Activated T-helper 2 cell treated with anti-CD3 and anti-CD28 coated beads, Interferon-gamma antibody, Interleukin-2, Interleukin-4, amounts not matched to agents 10 μg/mL and 5 μg/mL and 100 μg/mL, durations not matched to agents 14 hours and 24 hours and 36 hours (primary cell): ENCODE measurements around the gene PACSIN2. TPM values are rescaled to one million over a fixed set of nuclear protein-coding genes. Genes with fewer than 3 reads are reported as not detected.
"Not testable (repeated sequence)": the region's sequence is repeated elsewhere in the genome, so short reads cannot be mapped to it uniquely, and the experiment has no call there.

Experiments used
- DNase-seq: peaks from one replicate; pipeline ENCODE4 v3.0.0; 2021; ENCODE audit warnings: low spot score
- H3K27ac Mint-ChIP-seq: one replicate; pipeline ENCODE4 v1.8.0; 2021; ENCODE audit warnings: mixed read lengths
- H3K27me3 Mint-ChIP-seq: one replicate; pipeline ENCODE4 v1.8.0; 2021; ENCODE audit warnings: low read depth, mixed read lengths
- H3K36me3 Mint-ChIP-seq: one replicate; pipeline ENCODE4 v1.8.0; 2021; ENCODE audit warnings: low read depth, mixed read lengths
- H3K4me1 Mint-ChIP-seq: one replicate; pipeline ENCODE4 v1.8.0; 2021; ENCODE audit warnings: low read depth, mixed read lengths
- H3K4me3 Mint-ChIP-seq: one replicate; pipeline ENCODE4 v1.8.0; 2021; ENCODE audit warnings: low read depth, mild to moderate bottlenecking, moderate library complexity, mixed read lengths
- H3K9me3 Mint-ChIP-seq: one replicate; pipeline ENCODE4 v1.8.0; 2021; ENCODE audit warnings: mixed read lengths
- intact Hi-C: fragments of 100-400 bp; cut with micrococcal nuclease; formaldehyde crosslinking; loops from one replicate; pipeline ENCODE4 v1.15.1; 2023
- total RNA-seq: library from RNA; stranded (reverse); gene quantifications from 2 replicates; pipeline ENCODE4 v1.2.3, GENCODE V29; 2022

The PACSIN2 gene
- total RNA-seq, 1 donor from 2014 or later = 30.8 TPM

DNA sequence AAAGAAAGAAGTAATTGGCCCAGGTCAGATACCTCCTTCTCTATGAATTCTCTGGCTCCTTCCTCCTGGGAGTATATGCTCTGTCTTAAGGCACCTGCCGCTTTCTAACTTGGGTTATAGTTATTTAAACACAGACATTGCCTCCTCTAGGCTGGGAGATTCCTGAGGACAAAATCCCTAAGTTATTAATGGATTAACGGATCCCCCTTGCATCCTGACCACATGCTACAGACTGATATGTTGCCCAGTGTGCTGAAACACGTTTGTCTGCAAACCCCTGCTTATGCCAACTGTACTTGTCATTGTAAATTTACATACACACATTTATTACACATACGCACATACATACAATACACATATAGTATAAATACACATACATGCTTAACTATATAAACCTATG is 35.3 kb downstream of the PACSIN2 start:
- intact Hi-C loops = no loop called here
- Mint-ChIP-seq H3K4me1 (peaks cover 5% of the 10 kb centered on the region), H3K27ac (no peak overlapping the region), H3K9me3 (no peaks in the 10 kb centered on the region), H3K4me3 (no peak overlapping the region), H3K36me3 (no peaks in the 10 kb centered on the region), H3K27me3 (no peaks in the 10 kb centered on the region)
- no peak for DNase-seq

DNA sequence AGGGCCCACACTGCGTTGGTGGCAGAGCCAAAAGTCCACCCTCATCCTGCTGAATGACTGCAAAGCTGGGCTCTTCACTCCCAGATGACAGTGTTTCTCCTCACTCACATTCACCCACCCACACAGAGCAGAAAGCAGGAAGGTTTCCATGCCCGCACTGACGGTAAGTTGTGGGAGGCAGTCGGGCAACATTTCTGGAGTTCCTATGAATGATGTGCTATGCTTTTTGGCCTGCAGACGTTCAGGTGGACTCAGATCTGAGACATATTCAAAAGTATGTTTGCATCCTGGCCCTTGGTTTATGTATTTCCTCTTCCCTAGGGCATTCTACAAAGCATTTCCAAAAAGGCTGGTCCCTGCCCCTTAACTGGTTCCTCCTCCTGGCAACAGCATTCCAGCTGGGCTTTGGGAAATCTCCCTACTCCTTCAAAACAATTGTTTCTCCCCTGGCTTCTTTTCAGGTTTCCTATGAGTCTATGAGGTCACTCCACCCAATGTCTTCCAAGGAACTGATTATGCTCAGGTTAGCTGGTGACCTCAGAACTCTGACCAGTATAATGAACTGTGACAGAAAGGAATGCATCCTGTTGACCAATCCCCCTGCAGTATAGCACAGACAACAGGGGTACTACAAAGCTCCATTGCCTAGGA is 36.4 kb downstream of the PACSIN2 start:
- no peak for DNase-seq

DNA sequence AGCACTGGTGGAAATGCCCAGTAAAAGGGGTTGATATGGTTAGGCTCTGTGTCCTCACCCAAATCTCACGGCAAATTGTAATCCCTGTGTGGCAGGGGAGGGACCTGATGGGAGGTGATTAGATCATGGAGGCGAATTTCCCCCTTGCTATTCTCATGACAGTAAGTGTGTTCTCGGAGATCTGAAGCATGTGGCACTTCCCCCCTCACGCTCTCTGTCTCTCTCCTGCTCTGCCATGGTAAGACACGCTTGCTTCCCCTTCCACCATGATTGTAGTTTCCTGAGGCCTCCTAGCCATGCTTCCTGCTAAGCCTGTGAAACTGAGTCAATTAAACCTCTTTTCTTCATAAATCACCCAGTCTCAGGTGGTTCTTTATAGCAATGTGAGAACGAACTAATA is 37.4 kb downstream of the PACSIN2 start:
- no peaks in the 10 kb centered on the region for H3K9me3 Mint-ChIP-seq
- intact Hi-C loops = no loop called here
- peaks cover 14% of the 10 kb centered on the region for H3K4me1 Mint-ChIP-seq
- no peak overlapping the region for H3K4me3 Mint-ChIP-seq
- DNase-seq = no peak
- no peaks in the 10 kb centered on the region for H3K36me3 Mint-ChIP-seq
- no peak overlapping the region for H3K27ac Mint-ChIP-seq
- H3K27me3 Mint-ChIP-seq = no peaks in the 10 kb centered on the region

More for the DNA sequence above, 36.4 kb downstream of the PACSIN2 start:
- Mint-ChIP-seq H3K9me3 (no peaks in the 10 kb centered on the region), H3K36me3 (no peaks in the 10 kb centered on the region), H3K4me1 (peaks cover 8% of the 10 kb centered on the region), H3K4me3 (no peak overlapping the region), H3K27me3 (no peaks in the 10 kb centered on the region), H3K27ac (no peak overlapping the region)
- intact Hi-C loops = no loop called here

DNA sequence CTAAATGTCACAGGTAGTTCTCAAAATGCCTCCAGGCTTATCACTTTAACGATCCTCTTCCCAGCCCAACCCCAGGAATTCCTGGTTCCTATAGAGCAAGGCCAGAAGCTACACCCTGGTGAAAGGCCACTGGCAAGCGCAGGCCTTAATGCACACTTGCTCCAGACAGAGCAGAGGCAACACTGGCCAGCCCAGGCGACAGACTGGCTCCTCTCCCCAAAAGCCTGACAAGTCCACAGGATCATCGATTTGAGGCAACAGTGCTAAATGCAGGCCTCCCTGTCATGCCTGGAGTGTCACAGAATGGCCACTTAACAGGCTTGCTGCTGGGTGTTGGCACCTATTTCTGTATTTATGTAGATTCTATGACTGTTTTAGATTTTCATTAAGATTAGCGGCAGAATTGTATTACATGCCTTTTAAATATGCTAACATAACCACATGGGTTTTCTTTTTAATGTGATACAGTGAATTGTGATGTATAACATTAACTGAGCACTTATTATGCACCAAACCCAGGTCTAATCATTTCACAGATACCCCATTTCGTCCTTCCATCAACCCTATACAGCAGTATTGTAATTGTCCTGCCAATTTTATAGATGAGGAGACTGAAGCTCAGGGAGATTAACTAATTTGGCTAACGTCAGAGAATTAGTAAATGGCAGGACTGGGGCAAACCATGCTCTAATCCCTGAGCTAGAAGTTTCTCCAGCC is 38.6 kb downstream of the PACSIN2 start:
- Mint-ChIP-seq H3K27ac (no peak overlapping the region), H3K4me1 (peaks cover 14% of the 10 kb centered on the region), H3K36me3 (peaks cover 3% of the 10 kb centered on the region), H3K4me3 (no peak overlapping the region), H3K9me3 (no peaks in the 10 kb centered on the region), H3K27me3 (no peaks in the 10 kb centered on the region)
- intact Hi-C loops = no loop called here
- no peak for DNase-seq

GRCh38 chr22:42974223-42974622 is 40.7 kb downstream of the PACSIN2 start:
- peaks cover 19% of the 10 kb centered on the region for H3K4me1 Mint-ChIP-seq

DNA sequence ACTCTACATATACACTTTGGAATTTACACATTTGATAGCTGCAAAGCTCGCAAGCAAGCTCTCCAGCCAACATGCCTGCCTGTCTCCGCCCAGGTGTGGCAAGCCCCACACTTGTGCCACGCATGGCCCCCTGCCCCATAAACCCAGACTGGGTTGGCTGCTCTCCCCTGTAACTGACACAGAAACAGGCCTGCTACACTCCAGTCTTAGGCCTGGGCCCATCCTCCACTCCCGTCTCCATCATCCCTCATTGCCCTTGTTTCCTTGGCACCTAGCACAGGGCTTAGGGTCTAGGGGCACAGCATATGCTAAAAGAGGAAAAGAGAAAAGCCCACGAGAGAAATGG is 41.4 kb downstream of the PACSIN2 start:
- Mint-ChIP-seq H3K27me3 (no peaks in the 10 kb centered on the region), H3K4me3 (no peak overlapping the region), H3K27ac (no peak overlapping the region), H3K9me3 (no peaks in the 10 kb centered on the region), H3K36me3 (peaks cover 13% of the 10 kb centered on the region), H3K4me1 (peaks cover 16% of the 10 kb centered on the region)
- intact Hi-C loops = no loop called here
- DNase-seq = no peak

More at GRCh38 chr22:42974223-42974622, 40.7 kb downstream of the PACSIN2 start:
- no peak for DNase-seq
- intact Hi-C loops = no loop called here
- H3K36me3 Mint-ChIP-seq = peaks cover 13% of the 10 kb centered on the region
- no peaks in the 10 kb centered on the region for H3K9me3 Mint-ChIP-seq
- H3K27ac Mint-ChIP-seq = no peak overlapping the region
- no peak overlapping the region for H3K4me3 Mint-ChIP-seq
- no peaks in the 10 kb centered on the region for H3K27me3 Mint-ChIP-seq

DNA sequence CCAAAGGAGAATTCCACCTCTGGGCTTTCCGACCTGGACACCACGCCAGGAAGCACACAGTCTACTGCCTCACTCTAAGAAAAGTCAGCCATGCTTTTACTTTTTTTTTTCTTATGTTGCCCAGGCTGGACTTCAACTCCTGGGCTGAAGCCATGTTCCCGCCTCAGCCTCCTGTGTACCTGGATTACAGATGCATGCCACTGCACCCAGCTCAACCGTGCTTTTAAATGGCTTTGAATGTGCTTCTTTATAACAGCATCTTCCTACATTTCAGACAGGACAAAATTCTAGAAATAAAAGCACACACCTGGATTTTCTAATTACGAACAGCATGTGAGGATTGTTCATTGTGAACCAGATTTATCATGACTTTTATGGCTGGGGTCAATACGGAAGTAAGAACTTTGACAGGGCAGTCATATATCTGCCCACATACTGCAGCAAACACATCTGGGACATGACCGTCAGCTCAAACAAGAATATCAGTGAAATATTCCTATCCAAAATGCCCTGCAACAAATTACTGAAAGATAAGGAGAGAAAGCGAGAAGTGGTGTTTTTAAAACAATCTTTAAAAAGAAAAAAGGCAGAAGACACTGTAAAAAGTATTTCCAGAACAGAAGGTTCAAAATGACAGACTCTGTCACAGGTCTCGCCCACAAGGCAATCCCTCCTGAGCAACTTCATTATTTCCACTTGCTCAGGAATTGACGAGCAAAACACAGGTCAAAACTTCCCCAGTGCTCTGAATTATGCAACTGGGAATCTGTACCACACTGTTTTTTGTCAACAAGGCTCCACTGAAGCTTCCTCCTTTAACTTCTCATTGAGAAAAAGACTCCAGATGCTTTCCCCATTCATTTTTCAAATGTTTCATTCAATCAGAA is 42.1 kb downstream of the PACSIN2 start:
- peaks cover 16% of the 10 kb centered on the region for H3K4me1 Mint-ChIP-seq
- H3K9me3 Mint-ChIP-seq = no peaks in the 10 kb centered on the region
- H3K27me3 Mint-ChIP-seq = no peaks in the 10 kb centered on the region
- peaks cover 15% of the 10 kb centered on the region for H3K36me3 Mint-ChIP-seq
- intact Hi-C loops = no loop called here
- H3K4me3 Mint-ChIP-seq = no peak overlapping the region
- DNase-seq = no peak
- no peak overlapping the region for H3K27ac Mint-ChIP-seq

GRCh38 chr22:42971473-42971860 is 43.5 kb downstream of the PACSIN2 start:
- Mint-ChIP-seq H3K4me1 (peaks cover 13% of the 10 kb centered on the region), H3K36me3 (peaks cover 16% of the 10 kb centered on the region)
- H3K27ac Mint-ChIP-seq, DNase-seq, H3K27me3 Mint-ChIP-seq, H3K4me3 Mint-ChIP-seq, H3K9me3 Mint-ChIP-seq, intact Hi-C loops: not testable (repeated sequence)

GRCh38 chr22:42970029-42970428 is 44.9 kb downstream of the PACSIN2 start:
- Mint-ChIP-seq H3K27me3 (no peaks in the 10 kb centered on the region), H3K4me3 (no peak overlapping the region), H3K36me3 (peaks cover 16% of the 10 kb centered on the region), H3K27ac (no peak overlapping the region), H3K9me3 (no peaks in the 10 kb centered on the region), H3K4me1 (peaks cover 19% of the 10 kb centered on the region)
- DNase-seq = no peak
- intact Hi-C loops = no loop called here

- peaks cover 16% of the 10 kb centered on the region for H3K36me3 Mint-ChIP-seq
- intact Hi-C loops = no loop called here
- no peak overlapping the region for H3K27ac Mint-ChIP-seq
- no peaks in the 10 kb centered on the region for H3K9me3 Mint-ChIP-seq
- H3K4me3 Mint-ChIP-seq = no peak overlapping the region
- no peaks in the 10 kb centered on the region for H3K27me3 Mint-ChIP-seq
- H3K4me1 Mint-ChIP-seq = peaks cover 25% of the 10 kb centered on the region
- DNase-seq = no peak
Measured at GRCh38 chr22:42969348-42969975, 45.5 kb downstream of the PACSIN2 start.

DNA sequence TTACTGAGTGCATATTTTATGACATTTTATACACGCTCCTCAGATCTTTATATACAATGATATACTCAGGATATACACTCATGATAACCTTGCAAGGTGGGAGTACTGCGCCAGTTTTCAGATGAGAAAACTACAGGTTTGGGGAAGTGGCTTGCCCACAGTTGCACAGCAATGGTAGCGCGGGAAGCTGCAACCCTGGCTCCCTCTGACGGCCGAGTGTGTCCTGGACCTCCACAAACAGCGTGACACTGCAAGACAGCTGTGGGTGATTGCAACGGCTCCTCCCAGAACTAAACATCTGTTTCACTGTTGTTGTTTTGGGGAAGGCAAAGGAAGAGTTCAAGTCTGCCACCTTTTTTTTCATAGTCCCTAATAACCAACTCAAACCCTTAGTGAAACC is 47.0 kb downstream of the PACSIN2 start:
- intact Hi-C loops = no loop called here
- Mint-ChIP-seq H3K36me3 (peaks cover 16% of the 10 kb centered on the region), H3K4me1 (peaks cover 28% of the 10 kb centered on the region), H3K27ac (no peak overlapping the region), H3K4me3 (no peak overlapping the region), H3K27me3 (no peaks in the 10 kb centered on the region), H3K9me3 (no peaks in the 10 kb centered on the region)
- DNase-seq = no peak

- intact Hi-C loops = no loop called here
- peaks cover 33% of the 10 kb centered on the region for H3K4me1 Mint-ChIP-seq
- no peak overlapping the region for H3K4me3 Mint-ChIP-seq
- no peak for DNase-seq
- H3K27ac Mint-ChIP-seq = no peak overlapping the region
- H3K27me3 Mint-ChIP-seq = no peaks in the 10 kb centered on the region
- peaks cover 14% of the 10 kb centered on the region for H3K36me3 Mint-ChIP-seq
- no peaks in the 10 kb centered on the region for H3K9me3 Mint-ChIP-seq
Measured at GRCh38 chr22:42967005-42967404, 47.9 kb downstream of the PACSIN2 start.
